ENCODE data around the gene PDE4B.

Gene PDE4B

DNA sequence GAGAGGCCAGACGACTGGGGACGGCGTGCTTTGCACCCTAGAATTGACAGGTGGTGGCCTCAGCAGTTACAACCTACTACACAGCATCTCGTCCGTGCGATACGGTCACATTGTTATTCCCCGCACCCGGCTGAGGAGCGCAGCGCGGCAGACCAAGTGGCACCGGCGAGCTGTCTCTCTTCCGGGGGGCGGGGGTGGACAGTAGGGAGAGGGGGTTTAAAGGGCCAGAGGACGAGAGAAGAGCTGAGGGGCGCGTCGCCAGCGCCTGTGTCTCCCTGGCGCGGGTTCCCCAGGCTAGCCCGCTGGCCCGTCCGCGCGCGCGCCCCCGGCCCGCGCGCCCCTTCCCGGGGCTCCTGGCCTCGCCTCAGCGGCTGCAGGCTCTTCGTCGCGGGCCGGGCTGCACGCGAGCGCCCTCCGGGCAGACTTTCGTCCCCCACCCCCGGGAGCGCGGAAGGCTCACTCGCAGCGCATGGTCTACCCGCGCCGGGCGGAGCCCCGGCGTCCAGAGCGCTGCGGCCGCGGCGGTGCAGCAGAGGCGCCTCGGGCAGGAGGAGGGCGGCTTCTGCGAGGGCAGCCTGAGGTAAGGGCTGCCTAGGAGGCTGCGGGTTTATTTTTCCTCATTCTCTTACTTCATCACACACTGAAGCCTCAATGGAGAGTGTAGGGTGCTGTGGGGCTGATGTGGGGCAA lies at the start of gene PDE4B:
Gene PDE4B, plus strand, starts transcription at position 227 of the 690 bp plus-strand sequence.
- Histone ChIP-seq H3K4me3 (ENCODE audit: low read depth, low read length) (no peak within 1 kb of the TSS), H3K9me3 (ENCODE audit: control insufficient read depth, low read length) (no peaks in the 10 kb centered on the region), H2AFZ (no peak within 1 kb of the TSS), H3K36me3 (ENCODE audit: control insufficient read depth, insufficient read depth, low read length) (no peaks in the 10 kb centered on the region), H3K4me1 (no peaks in the 10 kb centered on the region), H3K27ac (no peak within 1 kb of the TSS), H3K27me3 (ENCODE audit: control insufficient read depth, insufficient read depth, low read length) (peaks cover 7% of the 10 kb centered on the region), H3K79me2 (no peaks in the 10 kb centered on the region), H3K9ac (no peak within 1 kb of the TSS), H3K4me2 (ENCODE audit: low read length) (peak within 1 kb of the TSS; percentile 40)
- TF ChIP-seq, protein P1, sequence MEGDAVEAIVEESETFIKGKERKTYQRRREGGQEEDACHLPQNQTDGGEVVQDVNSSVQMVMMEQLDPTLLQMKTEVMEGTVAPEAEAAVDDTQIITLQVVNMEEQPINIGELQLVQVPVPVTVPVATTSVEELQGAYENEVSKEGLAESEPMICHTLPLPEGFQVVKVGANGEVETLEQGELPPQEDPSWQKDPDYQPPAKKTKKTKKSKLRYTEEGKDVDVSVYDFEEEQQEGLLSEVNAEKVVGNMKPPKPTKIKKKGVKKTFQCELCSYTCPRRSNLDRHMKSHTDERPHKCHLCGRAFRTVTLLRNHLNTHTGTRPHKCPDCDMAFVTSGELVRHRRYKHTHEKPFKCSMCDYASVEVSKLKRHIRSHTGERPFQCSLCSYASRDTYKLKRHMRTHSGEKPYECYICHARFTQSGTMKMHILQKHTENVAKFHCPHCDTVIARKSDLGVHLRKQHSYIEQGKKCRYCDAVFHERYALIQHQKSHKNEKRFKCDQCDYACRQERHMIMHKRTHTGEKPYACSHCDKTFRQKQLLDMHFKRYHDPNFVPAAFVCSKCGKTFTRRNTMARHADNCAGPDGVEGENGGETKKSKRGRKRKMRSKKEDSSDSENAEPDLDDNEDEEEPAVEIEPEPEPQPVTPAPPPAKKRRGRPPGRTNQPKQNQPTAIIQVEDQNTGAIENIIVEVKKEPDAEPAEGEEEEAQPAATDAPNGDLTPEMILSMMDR (IDR thresholded peaks at IDR 0.05): no peak

DNA sequence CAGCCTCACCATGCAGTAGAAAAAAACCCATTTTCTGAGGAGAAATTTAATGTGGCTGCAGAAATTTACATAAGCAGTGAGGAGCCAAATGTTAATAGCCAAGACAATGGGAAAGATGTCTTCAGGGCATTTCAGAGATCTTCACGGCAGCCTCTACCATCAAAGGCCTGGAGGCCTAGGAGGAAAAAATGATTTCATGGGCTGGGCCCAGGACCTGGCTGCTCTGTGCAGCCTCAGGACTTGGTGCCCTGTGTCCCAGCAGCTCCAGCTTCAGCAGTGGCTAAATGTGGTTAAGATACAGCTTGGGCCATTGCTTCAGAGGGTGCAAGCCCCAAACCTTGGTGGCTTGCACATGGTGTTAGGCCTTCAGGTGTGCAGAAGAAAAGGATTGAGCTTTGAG lies 48.0 kb upstream of the PDE4B start:
- no peak overlapping the region for H3K27ac ChIP-seq
- no peaks in the 10 kb centered on the region for H3K36me3 ChIP-seq (ENCODE audit: control insufficient read depth, insufficient read depth, low read length)
- H3K4me1 ChIP-seq: no peaks in the 10 kb centered on the region
- H3K27me3 ChIP-seq (ENCODE audit: control insufficient read depth, insufficient read depth, low read length): no peaks in the 10 kb centered on the region
- H3K9ac ChIP-seq: no peak overlapping the region
- H3K9me3 ChIP-seq (ENCODE audit: control insufficient read depth, low read length): no peaks in the 10 kb centered on the region
- H3K4me2 ChIP-seq (ENCODE audit: low read length): no peak overlapping the region
- H3K4me3 ChIP-seq (ENCODE audit: low read depth, low read length): no peak overlapping the region
- no peak overlapping the region for H2AFZ ChIP-seq
- TF ChIP-seq, protein P1 (IDR thresholded peaks at IDR 0.05): no peak
- H3K79me2 ChIP-seq: no peaks in the 10 kb centered on the region

DNA sequence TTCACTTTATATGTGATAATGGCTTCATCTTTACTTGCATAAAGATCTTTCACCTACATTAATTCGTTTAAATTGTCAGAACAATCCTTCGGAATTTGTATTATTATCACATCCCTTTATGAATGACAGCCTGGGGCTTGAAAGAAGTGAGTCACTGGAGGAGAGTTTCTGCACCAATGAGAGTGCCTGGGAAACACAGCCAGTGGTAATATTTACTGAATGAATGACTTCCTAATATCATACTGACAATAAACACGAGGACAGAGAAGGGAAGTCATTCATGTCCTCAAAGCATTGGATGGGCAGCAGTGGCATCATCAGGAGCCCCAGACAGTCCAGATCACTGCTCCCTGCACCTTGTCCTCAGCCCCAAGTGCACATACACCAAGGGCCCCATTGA lies 40.7 kb upstream of the PDE4B start:
- TF ChIP-seq, protein P1 (IDR thresholded peaks at IDR 0.05): no peak

DNA sequence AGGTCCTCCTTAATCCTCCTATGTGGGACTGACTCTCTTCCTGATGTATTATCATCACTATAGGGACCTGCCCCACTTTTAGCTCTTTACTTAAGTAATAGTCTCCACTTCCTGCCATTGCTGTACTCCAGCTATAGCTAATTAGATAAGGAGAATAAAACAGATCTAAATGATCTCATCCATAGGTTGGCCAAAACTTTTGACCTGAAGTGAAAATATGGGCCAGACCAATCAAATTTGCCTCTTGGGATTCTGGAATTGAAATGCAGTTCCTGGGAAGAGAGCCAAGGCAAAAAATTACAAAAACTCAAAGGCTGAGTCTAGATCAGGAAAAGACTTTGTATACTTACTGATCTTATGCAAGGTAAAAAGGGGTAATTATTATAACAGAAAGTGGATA lies 36.1 kb upstream of the PDE4B start:
- H2AFZ ChIP-seq: no peak overlapping the region
- no peak overlapping the region for H3K4me3 ChIP-seq (ENCODE audit: low read depth, low read length)
- H3K27ac ChIP-seq: no peak overlapping the region
- H3K9ac ChIP-seq: no peak overlapping the region
- no peaks in the 10 kb centered on the region for H3K36me3 ChIP-seq (ENCODE audit: control insufficient read depth, insufficient read depth, low read length)
- H3K9me3 ChIP-seq (ENCODE audit: control insufficient read depth, low read length): no peaks in the 10 kb centered on the region
- H3K27me3 ChIP-seq (ENCODE audit: control insufficient read depth, insufficient read depth, low read length): no peaks in the 10 kb centered on the region
- TF ChIP-seq, protein P1 (IDR thresholded peaks at IDR 0.05): no peak
- H3K4me2 ChIP-seq (ENCODE audit: low read length): no peak overlapping the region
- no peaks in the 10 kb centered on the region for H3K79me2 ChIP-seq
- no peaks in the 10 kb centered on the region for H3K4me1 ChIP-seq

More for the DNA sequence above, 40.7 kb upstream of the PDE4B start:
- H2AFZ ChIP-seq: no peak overlapping the region
- H3K4me3 ChIP-seq (ENCODE audit: low read depth, low read length): no peak overlapping the region
- no peak overlapping the region for H3K27ac ChIP-seq
- no peak overlapping the region for H3K4me2 ChIP-seq (ENCODE audit: low read length)
- no peaks in the 10 kb centered on the region for H3K36me3 ChIP-seq (ENCODE audit: control insufficient read depth, insufficient read depth, low read length)
- H3K9me3 ChIP-seq (ENCODE audit: control insufficient read depth, low read length): no peaks in the 10 kb centered on the region
- H3K79me2 ChIP-seq: no peaks in the 10 kb centered on the region
- H3K27me3 ChIP-seq (ENCODE audit: control insufficient read depth, insufficient read depth, low read length): no peaks in the 10 kb centered on the region
- H3K9ac ChIP-seq: no peak overlapping the region
- H3K4me1 ChIP-seq: no peaks in the 10 kb centered on the region

DNA sequence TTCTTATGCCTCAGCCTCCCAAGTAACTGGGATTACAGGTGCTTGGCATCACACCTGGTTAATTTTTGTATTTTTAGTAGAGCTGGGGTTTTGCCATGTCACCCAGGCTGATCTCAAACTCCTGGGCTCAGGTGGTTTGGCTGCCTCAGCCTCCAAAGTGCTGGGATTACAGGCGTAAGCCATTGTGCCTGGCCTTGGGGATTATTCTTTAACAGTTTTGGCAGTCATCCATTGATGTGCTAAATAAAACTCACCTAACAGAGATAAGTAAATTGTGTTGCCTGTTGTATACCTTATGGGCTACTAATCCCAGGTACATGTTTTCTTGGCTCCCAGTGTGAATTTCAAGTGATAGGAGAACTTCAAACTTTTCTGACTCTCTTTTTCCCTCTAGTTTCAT lies 35.2 kb upstream of the PDE4B start:
- Histone ChIP-seq H3K36me3 (ENCODE audit: control insufficient read depth, insufficient read depth, low read length) (no peaks in the 10 kb centered on the region), H3K4me1 (no peaks in the 10 kb centered on the region), H3K9ac (no peak overlapping the region), H3K4me2 (ENCODE audit: low read length) (no peak overlapping the region), H3K9me3 (ENCODE audit: control insufficient read depth, low read length) (no peaks in the 10 kb centered on the region), H2AFZ (no peak overlapping the region), H3K4me3 (ENCODE audit: low read depth, low read length) (no peak overlapping the region), H3K27me3 (ENCODE audit: control insufficient read depth, insufficient read depth, low read length) (no peaks in the 10 kb centered on the region), H3K79me2 (no peaks in the 10 kb centered on the region), H3K27ac (no peak overlapping the region)
- TF ChIP-seq, protein P1 (IDR thresholded peaks at IDR 0.05): no peak

All from parathyroid adenoma (tissue), 2 donors.